HFFc6 (cell line): ENCODE results near the gene DHX38. TPM values are rescaled to one million over a fixed set of nuclear protein-coding genes. Genes with fewer than 3 reads are reported as not detected.

Source experiments
- DNase-seq: peaks from one replicate; pipeline ENCODE4 v3.0.0-alpha.2; 2018
- H3K27ac Mint-ChIP-seq: 2 replicates; pipeline ENCODE4 v1.8.0; 2020; ENCODE audit warnings: mild to moderate bottlenecking, mixed read lengths
- H3K27me3 Mint-ChIP-seq: 2 replicates; pipeline ENCODE4 v1.8.0; 2021; ENCODE audit warnings: mild to moderate bottlenecking, moderate library complexity, mixed read lengths; ENCODE audit not compliant: insufficient read depth
- H3K36me3 Mint-ChIP-seq: 2 replicates; pipeline ENCODE4 v1.8.0; 2021; ENCODE audit warnings: low read depth, mixed read lengths
- H3K4me1 Mint-ChIP-seq: 2 replicates; pipeline ENCODE4 v1.8.0; 2020; ENCODE audit warnings: low read depth, mixed read lengths
- H3K4me3 Mint-ChIP-seq: 2 replicates; pipeline ENCODE4 v1.8.0; 2020; ENCODE audit warnings: mild to moderate bottlenecking, moderate library complexity, mixed read lengths
- H3K9me3 Mint-ChIP-seq: 2 replicates; pipeline ENCODE4 v1.8.0; 2020; ENCODE audit warnings: mild to moderate bottlenecking, mixed read lengths
- CTCF ChIP-seq: fragments of 200-600 bp; sonication (generic); IDR thresholded peaks from 2 replicates; pipeline ENCODE4 v1.5.0; 2021; ENCODE audit warnings: antibody characterized with exemption, mild to moderate bottlenecking
- long read RNA-seq: library from polyadenylated mRNA; unstranded; transcript quantifications from one replicate; pipeline ENCODE4 v2.0.0, GENCODE V29; 2019
- total RNA-seq, 6 experiments: library from RNA; stranded (reverse); fragmentation: NEBNext Ultra II Directional; extraction: Animal tissue kit (Norgen Biotek cat#: 25700); gene quantifications; 2 replicates in 1 of 6; 3 replicates in 5 of 6; pipeline ENCODE4 v1.2.3, GENCODE V29; 2021

Gene DHX38
- total RNA-seq, result 10 to 100 TPM; 51.1 to 58.2 (median 55.6) TPM
- long read RNA-seq, full-length matches to known transcripts, result 5 of 16 reads
- long read RNA-seq, partial matches to known transcripts, result 8 of 16 reads
- long read RNA-seq, other reads (novel, unspliced or antisense), result 3 of 16 reads

- DNase-seq, result peak; percentile 99
- Mint-ChIP-seq H3K4me1 (peaks cover 37% of the 10 kb centered on the region), H3K36me3 (peaks cover 24% of the 10 kb centered on the region), H3K27ac (peak within 1 kb of the TSS; percentile 96), H3K9me3 (no peaks in the 10 kb centered on the region), H3K27me3 (peaks cover 4% of the 10 kb centered on the region; the same call in 1 of the 2 replicates), H3K4me3 (peak within 1 kb of the TSS; percentile 100)
- no peak; the same call in 1 of the 2 replicates for TF ChIP-seq CTCF
Observed at GRCh38 chr16:72093448-72094265, at the start of gene DHX38, which contains the start of gene TXNL4B. TSS of gene DHX38 (plus strand) at chr16:72093847. CDS start at chr16:72096158, 2,311 bp downstream. TSS of gene TXNL4B (minus strand) at chr16:72093620. CDS start at chr16:72090749, 2,871 bp downstream.

- H3K4me1 Mint-ChIP-seq, result no peaks in the 10 kb centered on the region
- DNase-seq, result no peak
- H3K9me3 Mint-ChIP-seq, result peaks cover 8% of the 10 kb centered on the region
- TF ChIP-seq CTCF, result no peak
- H3K27me3 Mint-ChIP-seq, result peaks cover 4% of the 10 kb centered on the region
- peaks cover 5% of the 10 kb centered on the region for H3K36me3 Mint-ChIP-seq
- H3K27ac Mint-ChIP-seq, result no peak overlapping the region
- no peak overlapping the region for H3K4me3 Mint-ChIP-seq
Observed at GRCh38 chr16:72044296-72044695, 49.4 kb upstream of the DHX38 start.

- Mint-ChIP-seq H3K4me1 (no peaks in the 10 kb centered on the region), H3K27ac (no peak overlapping the region)
Observed at GRCh38 chr16:72044825-72045359, 48.8 kb upstream of the DHX38 start.

GRCh38 chr16:72049110-72049509 lies 44.5 kb upstream of the DHX38 start:
- Mint-ChIP-seq H3K4me3 (no peak overlapping the region), H3K27ac (no peak overlapping the region), H3K4me1 (no peaks in the 10 kb centered on the region), H3K36me3 (peaks cover 5% of the 10 kb centered on the region), H3K9me3 (peaks cover 14% of the 10 kb centered on the region), H3K27me3 (peaks cover 10% of the 10 kb centered on the region)
- TF ChIP-seq CTCF, result no peak
- DNase-seq, result no peak

More at GRCh38 chr16:72044825-72045359, 48.8 kb upstream of the DHX38 start:
- no peak for DNase-seq
- Mint-ChIP-seq H3K27me3 (peaks cover 5% of the 10 kb centered on the region), H3K9me3 (peaks cover 12% of the 10 kb centered on the region), H3K4me3 (no peak overlapping the region), H3K36me3 (peaks cover 5% of the 10 kb centered on the region)
- TF ChIP-seq CTCF, result no peak

- DNase-seq, result peak; percentile 11
- Mint-ChIP-seq H3K27ac (no peak overlapping the region), H3K27me3 (peaks cover 11% of the 10 kb centered on the region), H3K36me3 (peaks cover 5% of the 10 kb centered on the region), H3K4me3 (no peak overlapping the region), H3K4me1 (no peaks in the 10 kb centered on the region), H3K9me3 (peaks cover 14% of the 10 kb centered on the region)
- TF ChIP-seq CTCF, result no peak
Observed at GRCh38 chr16:72050769-72051464, 42.7 kb upstream of the DHX38 start.
